Activated CD4-positive, CD25-positive, alpha-beta regulatory T cell treated with anti-CD3 and anti-CD28 coated beads, Interleukin-2, amount 50 U/mL, for 16 hours (primary cell): ENCODE results near the gene TBC1D13.
"Not testable (repeated sequence)": the region's sequence is repeated elsewhere in the genome, so short reads cannot be mapped to it uniquely, and the experiment has no call there.

Experiments
- DNase-seq: peaks from one replicate; pipeline ENCODE4 v3.0.0-alpha.2; 2020; ENCODE audit warnings: low read depth, low spot score

The TBC1D13 gene

GRCh38 chr9:128845186-128845931 lies 58.3 kb downstream of the TBC1D13 start:
- no peak for DNase-seq

DNA sequence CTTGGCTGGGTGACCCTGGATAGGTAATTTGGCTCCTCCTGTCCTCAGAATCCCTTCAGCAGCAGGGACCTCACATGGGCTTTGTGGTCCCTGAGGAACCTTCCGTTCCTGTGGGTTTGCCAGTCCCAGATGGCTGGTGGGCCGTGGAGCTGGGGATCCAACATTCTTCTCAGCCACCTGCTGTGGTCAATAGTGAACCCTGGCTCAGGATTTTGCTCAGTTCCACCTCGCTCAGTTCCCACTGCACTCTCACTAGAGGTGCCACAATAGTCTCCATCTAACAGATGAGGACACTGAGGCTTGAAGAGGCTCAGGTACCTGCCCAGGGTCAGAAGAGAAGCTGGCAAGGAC lies 59.6 kb downstream of the TBC1D13 start:
- DNase-seq, result no peak

GRCh38 chr9:128847803-128848202 lies 60.8 kb downstream of the TBC1D13 start:
- no peak for DNase-seq

DNA sequence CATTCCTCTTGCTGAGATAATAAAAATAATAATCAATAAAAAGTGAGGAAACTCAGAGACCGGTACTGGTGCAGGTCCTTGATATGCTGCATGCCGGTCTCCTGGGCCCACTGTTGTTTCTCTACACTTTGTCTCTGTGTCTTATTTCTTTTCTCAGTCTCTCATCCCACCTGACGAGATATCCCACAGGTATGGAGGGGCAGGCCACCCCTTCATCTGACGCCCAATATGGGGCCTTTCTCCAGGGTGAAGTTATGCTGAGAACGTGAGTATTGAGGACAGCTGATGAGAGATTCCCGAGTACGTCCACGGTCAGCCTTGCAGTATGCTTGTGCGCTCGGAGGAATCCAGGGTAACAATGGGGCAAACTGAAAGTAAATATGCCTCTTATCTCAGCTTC lies 64.0 kb downstream of the TBC1D13 start:
- not testable (repeated sequence) for DNase-seq

DNA sequence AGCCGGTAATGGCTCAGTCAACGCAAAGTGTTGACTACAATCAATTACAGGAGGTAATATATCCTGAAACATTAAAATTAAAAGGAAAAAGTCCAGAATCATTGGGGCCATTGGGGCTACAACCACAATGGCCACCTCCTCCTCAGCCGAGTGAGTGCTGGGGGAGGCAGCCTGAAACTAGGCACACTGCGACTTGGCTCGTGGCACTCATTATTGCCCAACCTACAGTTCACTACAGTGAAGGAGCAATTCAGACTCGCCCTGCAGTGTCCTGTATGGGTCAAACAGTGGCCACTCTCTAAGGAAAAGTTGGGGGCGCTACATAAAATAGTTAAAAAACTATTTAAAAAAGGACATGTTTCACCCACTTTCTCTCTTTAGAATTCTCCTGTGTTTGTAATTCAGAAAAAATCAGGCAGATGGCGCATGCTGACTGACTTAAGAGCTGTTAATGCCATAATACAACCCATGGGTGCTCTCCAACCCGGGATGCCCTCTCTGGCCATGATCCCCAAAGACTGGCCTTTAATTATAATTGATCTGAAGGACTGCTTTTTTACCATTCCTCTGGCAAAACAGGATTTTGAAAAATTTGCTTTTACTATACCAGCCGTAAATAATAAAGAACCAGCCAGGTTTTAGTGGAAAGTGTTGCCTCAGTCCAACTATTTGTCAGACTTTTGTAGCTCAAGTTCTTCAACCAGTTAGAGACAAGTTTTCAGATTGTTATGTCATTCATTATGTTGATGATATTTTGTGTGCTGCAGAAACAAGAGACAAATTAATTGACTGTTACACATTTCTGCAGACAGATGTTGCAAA lies 64.9 kb downstream of the TBC1D13 start:
- not testable (repeated sequence) for DNase-seq

GRCh38 chr9:128852646-128853045 lies 65.6 kb downstream of the TBC1D13 start:
- DNase-seq, result not testable (repeated sequence)

DNA sequence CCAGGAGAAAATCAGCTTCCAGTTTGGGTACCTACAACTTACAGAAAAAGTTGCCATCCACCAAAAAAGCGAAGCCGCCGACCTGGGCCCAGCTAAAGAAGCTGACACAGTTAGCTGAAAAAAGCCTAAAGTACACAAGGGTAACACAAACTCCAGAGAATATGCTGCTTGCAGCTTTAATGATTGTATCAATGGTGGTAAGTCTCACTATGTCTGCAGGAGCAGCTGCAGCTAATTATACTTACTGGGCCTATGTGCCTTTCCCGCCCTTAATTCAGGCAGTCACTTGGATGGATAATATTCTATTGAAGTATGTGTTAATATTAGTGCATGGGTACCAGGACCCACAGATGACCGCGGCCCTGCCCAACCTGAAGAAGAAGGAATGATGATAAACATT lies 67.4 kb downstream of the TBC1D13 start:
- DNase-seq, result not testable (repeated sequence)

GRCh38 chr9:128858476-128858875 lies 71.4 kb downstream of the TBC1D13 start:
- DNase-seq, result not testable (repeated sequence)
